HG03064 (cell line): ENCODE measurements around the gene KCNS1.

ENCODE experiments used
- ATAC-seq: cut with Tn5 transposase; IDR thresholded peaks from one replicate; pipeline ENCODE4 v1.9.1; 2021; ENCODE audit warnings: low read depth; ENCODE audit not compliant: unreplicated experiment

The KCNS1 gene

DNA sequence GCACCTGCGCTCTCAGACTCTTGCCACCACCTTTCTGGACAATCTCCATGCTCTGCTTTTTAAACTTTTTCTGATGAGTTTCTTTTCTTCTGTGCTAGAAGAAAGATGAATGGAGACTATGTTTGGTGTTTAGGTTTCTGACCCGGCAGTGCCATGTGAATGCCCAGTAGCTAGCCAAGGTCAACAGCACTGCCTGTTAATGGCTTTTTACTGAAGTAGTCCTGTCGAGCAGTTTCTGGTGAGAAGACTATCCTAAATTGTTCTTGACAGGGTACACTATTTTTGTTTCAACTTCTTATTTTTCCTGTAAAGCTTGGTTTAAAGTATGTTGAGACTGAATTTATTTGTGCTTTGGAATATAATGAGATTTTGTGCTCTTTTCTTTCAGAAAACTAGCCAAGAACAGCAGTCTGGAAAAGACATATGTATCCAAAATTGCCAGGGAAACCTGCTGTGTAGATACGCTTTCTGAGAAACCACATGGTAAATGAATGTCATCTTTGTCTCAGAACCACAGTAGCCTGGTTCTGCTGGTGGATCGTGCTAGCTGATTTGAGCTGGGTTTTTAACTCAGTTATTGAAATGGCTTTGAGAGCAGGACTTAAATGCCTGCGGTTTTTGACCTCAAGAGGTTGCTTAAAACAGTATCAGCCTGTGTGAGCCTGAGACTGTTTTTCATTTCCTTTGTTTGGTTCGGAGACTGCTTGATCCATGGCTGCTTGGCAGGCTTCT lies 48.1 kb downstream of the KCNS1 start:
- no peak for ATAC-seq

DNA sequence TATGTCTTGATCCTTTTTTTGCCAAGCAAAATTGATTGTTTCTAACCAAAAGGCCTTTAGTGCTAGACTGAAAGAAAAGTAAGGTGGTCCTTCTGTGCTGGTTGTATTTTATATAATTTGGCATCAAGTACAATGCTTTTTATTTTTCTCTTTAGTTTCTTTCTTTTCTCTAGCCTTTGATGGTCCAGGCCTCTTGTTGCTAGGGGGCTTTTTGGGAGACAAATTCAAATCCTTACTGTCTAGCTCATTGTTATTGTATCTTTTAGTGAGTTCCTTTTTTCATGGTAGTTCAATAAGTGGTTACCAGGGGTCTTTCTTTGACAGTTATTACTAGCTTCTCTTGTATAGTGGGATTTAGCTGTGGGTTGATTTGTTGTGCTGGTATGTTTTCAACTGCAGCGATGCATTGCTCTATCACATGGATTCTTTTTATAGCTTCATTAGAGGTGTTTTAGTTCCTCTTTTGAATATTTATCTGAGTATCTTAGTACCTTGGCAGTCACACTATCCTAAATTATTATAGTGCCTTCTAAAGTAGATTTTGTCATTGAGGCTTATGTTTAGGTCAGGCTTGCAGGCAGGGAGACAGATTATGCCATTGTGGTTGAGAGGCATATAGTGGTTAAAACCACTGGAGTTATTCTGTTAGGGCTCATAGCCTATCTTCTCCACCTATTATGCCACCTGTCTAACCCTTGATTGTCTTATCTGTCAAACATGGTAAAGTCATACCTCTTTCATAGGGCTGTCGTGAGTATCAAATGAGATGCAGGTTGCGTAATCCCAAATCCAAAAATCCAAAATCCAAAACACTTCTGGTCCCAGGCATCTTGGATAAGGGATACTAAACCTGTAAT lies 49.5 kb downstream of the KCNS1 start:
- ATAC-seq = no peak

DNA sequence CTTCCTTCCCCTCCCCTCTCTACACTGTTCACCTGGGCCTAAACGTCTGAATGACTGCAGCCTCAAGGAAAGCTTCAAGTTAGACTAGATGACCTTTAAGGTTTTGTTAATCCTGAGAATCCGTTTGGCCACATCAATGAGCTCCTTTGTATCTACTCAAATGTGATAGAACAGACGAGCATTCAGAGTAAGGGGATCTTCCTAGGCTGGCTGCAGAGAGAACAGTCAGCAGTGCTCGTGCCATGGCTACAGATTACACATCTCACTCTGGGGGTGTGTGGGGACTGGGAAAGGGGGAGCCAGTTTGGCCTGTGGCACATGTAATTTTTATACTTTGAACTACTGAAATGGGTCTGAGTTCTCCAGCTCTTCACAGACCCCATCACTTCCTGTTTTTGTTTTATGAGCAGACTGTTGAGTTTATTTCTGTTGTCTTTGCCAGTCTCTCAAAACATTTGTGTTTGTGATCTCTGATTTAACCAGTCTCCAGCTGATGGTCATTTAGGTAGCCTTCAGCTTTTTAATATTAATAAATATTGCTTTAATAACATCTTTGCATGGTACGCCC lies 50.9 kb downstream of the KCNS1 start:
- no peak for ATAC-seq

DNA sequence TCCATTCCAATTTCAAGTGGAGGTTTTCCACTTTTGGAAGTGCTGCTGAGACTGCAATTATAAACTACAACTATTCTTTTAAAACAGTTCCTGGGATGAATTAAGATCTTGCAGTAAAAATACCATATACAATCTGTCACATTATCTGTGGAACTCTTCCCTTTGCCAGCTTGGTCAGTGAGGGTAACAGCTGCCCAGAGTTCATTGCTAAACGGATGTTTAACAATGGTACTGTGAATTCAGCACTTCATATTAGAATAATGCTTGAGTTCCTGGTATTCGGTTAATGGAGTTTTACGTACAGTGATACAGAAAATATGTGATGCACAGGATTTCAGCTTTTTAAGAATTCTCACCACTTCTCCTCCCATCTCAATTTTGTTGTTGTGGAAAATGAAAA lies 51.5 kb downstream of the KCNS1 start:
- no peak for ATAC-seq

DNA sequence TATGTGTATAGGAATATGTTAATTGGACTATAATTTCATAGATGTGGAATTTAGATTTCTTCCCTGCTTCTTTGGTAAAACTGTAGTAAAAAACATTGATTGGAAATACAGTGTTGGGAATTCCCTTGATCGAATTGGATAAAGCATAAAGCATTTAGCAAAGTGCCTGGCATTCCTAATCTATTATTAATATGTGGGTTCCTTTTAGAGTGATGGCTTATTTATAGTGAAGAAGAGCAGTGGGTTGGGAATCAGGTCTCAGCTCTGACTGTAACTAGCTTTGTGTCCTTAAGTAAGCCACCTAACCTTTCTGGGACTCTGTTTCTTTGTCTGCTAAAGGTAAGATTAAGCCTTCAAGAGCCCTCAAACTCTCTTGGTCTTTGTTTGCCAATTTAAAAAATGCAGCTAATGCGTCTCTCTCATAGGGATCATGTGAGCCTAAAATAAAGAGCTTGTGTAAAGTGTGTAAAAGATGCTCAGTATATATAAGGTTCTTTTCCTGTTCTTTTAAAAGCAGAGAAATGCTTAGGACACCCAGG lies 53.3 kb downstream of the KCNS1 start:
- ATAC-seq = no peak

DNA sequence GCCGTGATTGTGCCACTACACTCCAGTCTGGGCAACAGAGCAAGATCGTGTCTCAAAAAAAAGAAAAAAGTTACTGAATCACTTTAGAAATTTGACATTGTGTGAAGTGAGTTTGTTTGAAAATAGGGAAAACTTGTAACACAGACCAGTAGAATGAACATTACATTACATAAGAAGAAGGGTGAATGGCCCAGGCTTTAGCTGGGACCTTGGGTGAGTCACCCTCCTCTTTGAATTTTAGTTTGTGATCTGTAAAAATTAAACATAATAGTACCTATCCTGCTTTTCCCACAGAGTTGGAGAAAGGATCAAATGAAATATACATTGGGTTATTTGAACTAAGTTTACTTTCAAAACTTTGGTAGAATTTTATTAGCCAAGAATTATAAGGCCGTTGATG lies 56.3 kb downstream of the KCNS1 start:
- no peak for ATAC-seq

DNA sequence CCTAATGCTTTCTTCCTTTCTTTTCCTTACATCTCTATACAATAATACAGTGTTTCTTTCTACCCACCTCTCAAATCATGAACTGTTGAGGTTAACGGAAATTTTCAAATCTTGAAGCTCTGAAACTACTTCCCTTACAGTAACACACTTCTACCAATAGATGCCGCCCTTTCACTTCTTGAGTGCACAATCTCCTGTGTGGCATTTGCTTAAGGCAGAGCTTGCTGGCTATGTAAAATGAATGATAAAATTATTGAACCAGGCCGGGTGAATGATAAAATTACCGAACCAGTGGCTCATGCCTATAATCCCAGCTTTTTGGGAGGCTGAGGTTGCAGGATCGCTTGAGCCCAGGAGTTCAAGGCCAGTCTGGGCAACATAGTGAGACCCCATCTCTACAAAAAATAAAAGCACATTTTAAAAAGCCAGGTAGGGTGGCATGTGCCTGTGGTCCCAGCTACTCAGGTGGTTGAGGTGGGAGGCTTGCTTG lies 56.8 kb downstream of the KCNS1 start:
- no peak for ATAC-seq

DNA sequence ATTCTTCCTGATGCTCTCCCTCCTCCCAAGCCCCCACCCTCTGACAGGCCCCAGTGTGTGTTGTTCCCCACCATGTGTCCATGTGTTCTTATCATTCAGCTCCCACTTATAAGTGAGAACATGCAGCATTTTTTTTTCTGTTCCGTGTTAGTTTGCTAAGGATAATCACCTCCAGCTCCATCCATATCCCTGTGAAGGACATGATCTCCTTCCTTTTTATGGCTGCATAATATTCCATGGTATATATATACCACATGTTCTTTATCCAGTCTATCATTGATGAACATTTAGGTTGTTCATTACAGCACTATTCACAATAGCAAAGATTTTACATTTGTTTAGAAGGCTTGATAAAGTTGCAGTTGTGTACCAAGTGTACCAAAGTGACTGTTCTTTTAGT lies 57.9 kb downstream of the KCNS1 start:
- no peak for ATAC-seq
